Neural cell (in vitro differentiated cells): ENCODE data around the gene HIPK1.

Experiments used
- CTCF ChIP-seq: fragments of 450-650 bp; IDR thresholded peaks from 2 replicates; pipeline ENCODE4 v1.5.1; 2014; ENCODE audit warnings: antibody characterized with exemption, mild to moderate bottlenecking, moderate library complexity; ENCODE audit not compliant: poor library complexity, severe bottlenecking
- EP300 ChIP-seq: fragments of 450-650 bp; conservative IDR thresholded peaks from 2 replicates; pipeline ENCODE4 v1.6.1; 2014; ENCODE audit warnings: antibody characterized with exemption, mild to moderate bottlenecking, moderate library complexity; ENCODE audit not compliant: poor library complexity, severe bottlenecking
- EZH2 ChIP-seq: fragments of 200-600, 300-800 bp; shearing (Covaris generic), sonication (generic); IDR thresholded peaks from 2 replicates; pipeline ENCODE4 v1.6.1; 2014; ENCODE audit warnings: antibody characterized with exemption, low read length, borderline replicate concordance, mild to moderate bottlenecking; ENCODE audit not compliant: insufficient read depth, poor library complexity, severe bottlenecking
- MXI1 ChIP-seq: fragments of 450-650 bp; conservative IDR thresholded peaks from 2 replicates; pipeline ENCODE4 v1.6.1; 2014; ENCODE audit warnings: antibody characterized with exemption, mild to moderate bottlenecking; ENCODE audit not compliant: poor library complexity, severe bottlenecking
- POLR2AphosphoS5 ChIP-seq: IDR thresholded peaks from 2 replicates; pipeline ENCODE4 v1.6.1; 2012
- RAD21 ChIP-seq: fragments of 450-650 bp; conservative IDR thresholded peaks from 2 replicates; pipeline ENCODE4 v1.6.1; 2014; ENCODE audit warnings: antibody characterized with exemption, mild to moderate bottlenecking, moderate library complexity
- REST ChIP-seq: IDR thresholded peaks from 2 replicates; pipeline ENCODE4 v1.6.1; 2012; ENCODE audit warnings: borderline replicate concordance
- TAF1 ChIP-seq: IDR thresholded peaks from 2 replicates; pipeline ENCODE4 v1.6.1; 2012; ENCODE audit warnings: low read depth

GRCh38 chr1:113928187-113928930 is 765 bp upstream of the HIPK1 start:
- no peak for TF ChIP-seq CTCF
- TF ChIP-seq MXI1 = no peak
- TF ChIP-seq EP300 = no peak
- no peak for TF ChIP-seq REST
- TF ChIP-seq EZH2 = no peak
- no peak for TF ChIP-seq POLR2AphosphoS5
- TF ChIP-seq TAF1 = no peak
- TF ChIP-seq RAD21 = no peak
